DMS53 (cell line): ENCODE results near the gene SIGLEC9.

Experiments
- DNase-seq: peaks from one replicate; lab custom pipeline; 2025; lab: John Stamatoyannopoulos, UW

Gene SIGLEC9

GRCh38 chr19:51097166-51097738, 27.5 kb upstream of the SIGLEC9 start:
- peak; percentile 83 for DNase-seq

GRCh38 chr19:51097796-51098195, 26.9 kb upstream of the SIGLEC9 start:
- DNase-seq, result peak; percentile 51

GRCh38 chr19:51098365-51099046, 26.2 kb upstream of the SIGLEC9 start:
- no peak for DNase-seq

DNA sequence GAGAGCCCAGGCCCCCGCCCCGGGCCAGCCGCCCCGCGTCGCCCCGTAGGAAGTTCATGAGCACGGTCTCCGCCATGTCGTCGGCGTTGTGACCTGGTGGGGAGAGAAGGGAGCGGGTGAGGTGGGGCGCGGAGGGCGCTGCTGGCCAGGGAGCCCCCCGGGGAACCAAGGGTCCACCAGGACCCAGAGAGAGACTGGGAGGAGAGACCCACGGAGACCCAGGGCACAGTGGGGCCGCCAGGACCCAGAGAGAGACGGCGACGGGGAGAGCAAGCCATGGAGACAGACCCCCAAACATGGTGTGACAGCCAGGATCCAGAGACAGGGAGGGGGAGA, 25.7 kb upstream of the SIGLEC9 start:
- no peak for DNase-seq

- no peak for DNase-seq
Measured at GRCh38 chr19:51100601-51101000, 24.1 kb upstream of the SIGLEC9 start.

- DNase-seq, result no peak
Measured at GRCh38 chr19:51101171-51101865, 23.4 kb upstream of the SIGLEC9 start.

- DNase-seq, result no peak
Measured at GRCh38 chr19:51102991-51103390, 21.7 kb upstream of the SIGLEC9 start.

DNA sequence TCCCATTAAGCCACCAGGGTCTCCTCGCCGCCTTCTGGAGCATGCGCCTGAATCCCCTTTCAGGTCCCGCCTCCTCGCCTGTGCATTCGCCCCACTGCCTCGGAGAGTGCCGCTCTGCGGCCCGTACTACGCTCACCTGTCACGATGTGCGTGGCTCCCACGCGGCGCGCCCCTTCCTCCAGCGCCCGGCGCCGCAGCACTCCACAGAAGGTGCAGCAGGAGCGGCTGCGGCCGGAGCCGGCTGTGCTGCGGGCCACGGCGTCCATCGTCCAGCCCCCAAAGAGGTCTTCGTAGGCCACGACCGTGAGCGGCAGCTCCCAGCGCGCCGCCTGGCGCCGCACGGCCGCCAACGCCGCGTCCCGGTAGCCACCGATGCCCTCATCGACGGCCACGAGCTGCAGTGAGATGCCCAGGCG, 20.8 kb upstream of the SIGLEC9 start:
- no peak for DNase-seq

DNA sequence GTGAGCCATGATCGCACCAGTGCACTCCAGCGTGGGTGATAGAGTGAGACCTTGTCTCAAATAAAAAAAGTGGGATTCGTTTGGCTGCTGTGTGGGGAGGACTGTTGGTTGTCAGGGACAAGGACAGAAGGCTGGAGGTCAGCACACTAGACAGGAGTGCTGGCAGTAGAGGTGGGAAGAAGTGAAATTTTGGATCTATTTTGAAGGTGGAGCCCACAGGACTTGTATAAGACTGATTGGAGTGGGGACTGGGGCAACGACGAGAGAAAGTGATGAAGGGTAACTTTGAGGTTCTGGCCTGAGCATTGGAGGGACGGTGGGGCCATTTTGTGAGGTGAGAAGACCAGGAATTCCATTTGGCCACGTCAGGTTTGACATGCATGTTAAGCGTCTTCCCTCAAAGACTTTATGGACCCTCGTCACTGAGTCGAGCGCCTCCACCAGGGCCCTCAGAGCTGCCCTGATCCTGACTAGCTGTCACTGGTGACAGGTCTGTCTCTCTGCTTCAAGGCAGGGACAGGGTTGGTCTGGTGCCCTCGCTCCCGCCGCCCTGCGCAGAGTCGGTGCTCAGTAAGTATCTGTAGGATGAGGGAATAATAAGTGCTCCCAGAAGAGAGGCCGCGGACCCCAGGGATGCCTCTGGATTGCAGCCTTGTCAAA, 17.2 kb upstream of the SIGLEC9 start:
- DNase-seq, result no peak

- DNase-seq, result peak; percentile 99
Measured at GRCh38 chr19:51108066-51108804, 16.5 kb upstream of the SIGLEC9 start, which contains the start of gene CTU1. Gene CTU1 (minus strand): TSS chr19:51108409. CDS start chr19:51104569, 3,840 bp downstream.

DNA sequence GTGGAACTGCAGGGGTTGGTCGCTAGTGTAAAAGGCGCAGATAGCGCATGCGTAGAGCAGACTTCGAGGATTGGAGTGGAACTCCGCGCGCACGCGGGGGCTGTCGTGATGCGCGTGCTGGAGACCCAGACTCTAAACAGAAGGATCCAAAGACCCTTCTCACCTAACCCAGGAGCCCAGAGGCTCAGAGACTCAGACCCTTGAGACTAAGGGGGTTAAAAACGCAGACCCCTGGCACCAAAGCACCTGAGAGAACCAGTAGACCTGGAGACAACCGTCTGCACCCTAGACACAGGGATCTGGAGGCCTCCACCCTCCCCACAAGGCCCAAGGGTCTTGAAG, 15.9 kb upstream of the SIGLEC9 start:
- DNase-seq, result no peak

- no peak for DNase-seq
Measured at GRCh38 chr19:51110666-51110971, 14.1 kb upstream of the SIGLEC9 start.

DNA sequence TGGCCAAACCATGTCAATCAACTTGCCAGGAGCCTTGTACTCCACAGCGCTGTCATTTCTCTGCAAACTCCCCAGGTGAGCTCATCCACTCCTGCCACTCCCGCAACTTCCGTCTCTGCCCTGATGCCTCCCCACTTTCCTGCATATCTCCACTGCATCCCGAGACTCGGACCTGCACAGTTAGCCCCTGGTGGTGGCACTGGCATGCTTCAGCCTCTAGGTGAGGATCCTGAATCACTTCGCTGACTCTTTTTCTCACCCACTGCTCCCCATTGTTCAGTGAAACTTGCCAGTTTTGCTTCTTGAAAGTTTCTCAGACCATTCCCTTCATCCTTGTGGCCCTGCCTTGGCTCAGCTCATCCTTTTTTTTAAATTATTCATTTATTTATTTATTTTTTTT, 13.1 kb upstream of the SIGLEC9 start:
- peak; percentile 55 for DNase-seq

DNA sequence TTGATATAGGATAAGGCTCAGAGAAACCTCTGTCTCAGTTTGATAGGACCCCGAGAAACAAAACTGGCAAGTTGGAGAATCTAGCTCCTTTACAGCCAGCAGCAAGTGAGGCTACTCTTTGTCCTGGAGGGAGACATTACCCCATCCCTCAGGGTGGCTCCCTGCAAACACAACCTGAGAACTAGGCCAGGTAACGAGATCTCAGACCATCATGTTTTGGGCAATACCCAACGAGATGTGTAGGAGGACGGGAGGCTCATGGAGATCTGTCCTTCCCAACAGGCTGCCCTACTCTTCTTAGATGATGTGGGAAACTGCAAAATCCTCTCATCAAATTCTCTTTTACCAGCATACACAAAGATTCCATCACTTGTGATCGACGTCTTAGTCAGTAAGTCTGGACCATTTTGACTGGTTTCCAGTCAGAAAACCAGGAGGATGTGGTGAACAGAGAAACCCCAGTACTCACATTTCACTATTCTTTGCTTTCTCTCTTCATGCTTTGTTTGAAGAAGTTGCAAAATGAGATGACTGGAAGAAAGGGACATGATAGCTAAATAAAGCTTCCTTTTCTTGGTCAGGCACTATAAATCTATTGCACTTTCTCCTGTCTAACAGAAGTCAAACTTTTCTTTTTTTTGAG, 10.5 kb upstream of the SIGLEC9 start:
- DNase-seq, result no peak

DNA sequence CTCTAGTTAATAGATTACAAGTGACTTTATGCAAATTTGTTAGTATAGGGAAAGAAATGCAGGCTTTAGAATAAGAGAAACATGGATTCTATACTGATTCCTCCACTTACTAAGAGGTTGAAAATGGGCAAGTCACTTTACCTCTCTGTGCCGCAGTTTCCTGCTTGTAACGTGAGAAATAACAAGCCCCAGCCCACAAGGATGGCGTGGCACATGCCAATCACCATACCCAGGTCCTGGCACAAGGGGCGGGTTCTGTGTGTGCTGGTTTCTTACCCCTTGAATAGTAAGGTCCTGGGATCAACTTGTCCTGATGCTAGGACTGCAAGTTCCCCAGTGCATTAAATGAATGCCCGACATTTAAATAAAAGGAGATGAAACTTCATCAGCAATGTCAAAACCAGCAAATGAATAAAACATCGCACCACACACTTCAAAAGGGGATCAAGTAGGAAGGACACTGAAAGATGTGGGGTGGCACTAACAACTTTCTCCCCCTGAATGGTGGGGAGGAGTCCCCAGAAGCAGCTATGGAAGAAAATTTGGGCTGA, 7.9 kb upstream of the SIGLEC9 start:
- no peak for DNase-seq

- DNase-seq, result no peak
Measured at GRCh38 chr19:51119101-51119500, 5.6 kb upstream of the SIGLEC9 start.

GRCh38 chr19:51119611-51120010, 5.1 kb upstream of the SIGLEC9 start:
- DNase-seq, result no peak

DNA sequence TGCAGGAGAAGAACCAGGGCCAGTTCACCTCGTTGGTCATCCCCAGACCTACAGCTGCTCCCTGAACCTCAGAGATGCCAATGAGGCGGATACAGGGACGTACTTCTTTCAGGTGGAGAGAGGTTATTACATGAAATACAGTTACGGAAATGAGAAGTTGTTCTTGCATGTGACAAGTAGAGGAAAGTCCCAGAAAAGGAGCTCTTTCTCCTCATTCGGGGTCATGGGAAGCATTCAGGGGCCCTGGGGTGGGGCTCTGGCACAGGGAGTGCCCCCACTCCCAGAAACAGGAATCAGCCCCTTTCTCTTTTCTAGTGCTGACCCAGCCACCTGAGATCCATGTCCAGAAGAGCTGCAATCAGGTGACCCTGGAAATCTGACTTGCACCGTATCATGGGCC, 4.5 kb upstream of the SIGLEC9 start:
- no peak for DNase-seq

DNA sequence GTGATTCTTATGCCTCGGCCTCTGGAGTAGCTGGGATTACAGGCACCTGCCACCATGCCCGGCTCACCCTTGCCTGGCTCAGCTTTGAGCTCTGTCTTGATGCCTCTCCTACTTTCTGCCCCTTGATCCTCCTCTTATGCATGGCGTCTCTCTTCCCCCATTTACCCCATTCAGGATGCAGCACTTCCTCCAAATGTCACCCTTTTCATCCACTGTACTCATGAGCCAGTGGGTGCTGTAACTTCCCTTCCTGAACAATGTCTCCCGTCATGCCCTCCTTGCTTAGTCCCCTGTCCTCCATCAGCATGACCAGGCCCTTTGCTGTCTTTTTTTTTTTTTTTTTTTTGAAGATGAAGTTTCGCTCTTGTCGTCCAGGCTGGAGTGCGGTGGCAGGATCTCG, 3.4 kb upstream of the SIGLEC9 start:
- DNase-seq, result no peak

DNA sequence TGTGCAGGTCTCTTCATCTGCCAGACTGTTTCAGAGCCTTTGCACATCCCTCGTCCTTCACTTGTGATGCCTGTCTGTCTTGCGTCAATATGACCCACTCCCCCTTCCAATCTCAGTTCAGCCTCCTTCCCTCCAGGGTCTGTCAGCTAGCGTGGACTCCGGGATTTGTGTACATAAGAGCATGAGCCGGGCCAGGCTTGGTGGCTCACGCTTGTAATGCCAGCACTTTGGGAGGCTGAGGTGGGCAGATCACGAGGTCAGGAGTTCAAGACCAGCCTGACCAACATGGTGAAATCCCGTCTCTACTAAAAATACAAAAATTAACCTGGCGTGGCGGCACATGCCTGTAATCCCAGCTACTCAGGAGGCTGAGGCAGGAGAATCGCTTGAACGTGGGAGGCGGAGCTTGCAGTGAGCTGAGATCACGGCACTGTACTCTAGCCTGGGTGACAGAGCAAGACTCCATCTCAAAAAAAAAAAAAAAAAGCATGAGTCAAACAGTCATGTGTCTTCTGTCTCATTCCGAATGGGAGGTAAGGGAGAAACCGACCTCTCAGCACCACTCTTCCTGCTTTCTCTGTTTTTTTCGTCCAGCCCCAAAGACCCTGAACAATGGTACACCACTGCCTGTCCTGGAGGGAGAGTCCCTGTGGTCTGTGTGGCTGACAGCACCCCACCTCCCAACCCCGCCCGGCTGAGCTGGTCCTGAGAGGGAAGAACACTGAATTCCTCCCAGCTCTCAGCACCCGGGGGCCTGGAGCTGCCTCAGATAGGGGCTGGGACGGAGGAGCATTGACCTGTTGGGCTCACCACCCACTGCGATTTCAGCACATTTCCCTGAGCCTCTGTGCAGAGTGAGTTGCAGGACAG, 2.4 kb upstream of the SIGLEC9 start:
- no peak for DNase-seq

DNA sequence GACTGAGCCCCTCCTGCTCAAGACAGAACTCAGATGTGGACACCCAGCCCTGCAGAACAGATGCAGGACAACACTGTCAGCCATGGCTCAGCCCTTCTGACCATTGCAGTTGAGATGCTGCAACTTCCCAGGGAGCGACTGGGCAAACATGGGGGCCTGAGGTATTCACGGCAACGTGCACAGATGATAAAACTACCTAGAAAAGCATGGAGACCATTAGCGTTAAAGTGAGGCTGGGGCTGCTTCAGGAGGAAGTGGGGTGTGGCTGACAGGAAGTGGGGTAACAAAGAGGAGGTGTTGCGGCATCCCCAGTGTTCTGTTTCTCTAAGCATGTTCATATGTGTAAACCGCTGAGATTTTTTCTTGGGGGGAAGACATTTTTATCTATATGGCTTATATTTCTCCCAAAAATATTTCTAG, 1.3 kb upstream of the SIGLEC9 start:
- DNase-seq, result no peak
